ENCODE results near the gene TRPC4AP. TPM values are rescaled to one million over a fixed set of nuclear protein-coding genes. Genes with fewer than 3 reads are reported as not detected.

TRPC4AP gene
- total RNA-seq, 1 donor from 2014 or later = 52.2 TPM

Small RNA genes lying within 50 kb of the gene (small RNA-seq; reads per million reads assigned to genes)
- gene MIR499A (0.46 reads per million, percentile 34 among the genes with 10 or more reads in this experiment), gene RF00275 (not detected), gene RNU6-407P (not detected)

Other genes starting within 250 kb of the TRPC4AP start
- 13.5 TPM for gene GGT7, start 220.0 kb downstream of the TRPC4AP start, total RNA-seq
- gene ACSS2, start 216.2 kb downstream of the TRPC4AP start, total RNA-seq = 18.3 TPM
- gene GSS, start 137.0 kb downstream of the TRPC4AP start, total RNA-seq = 29.3 TPM
- not detected for gene MYH7B, start 136.9 kb downstream of the TRPC4AP start, total RNA-seq
- gene EDEM2, start 54.5 kb upstream of the TRPC4AP start, total RNA-seq = 11.0 TPM
- gene PROCR, start 79.3 kb upstream of the TRPC4AP start, total RNA-seq = 4.9 TPM
- gene MMP24, start 133.9 kb upstream of the TRPC4AP start, total RNA-seq = 102 TPM
- gene MMP24OS, start 185.3 kb upstream of the TRPC4AP start, total RNA-seq = 3.3 TPM
- 71.7 TPM for gene EIF6, start 192.0 kb upstream of the TRPC4AP start, total RNA-seq
- gene FAM83C, start 199.6 kb upstream of the TRPC4AP start, total RNA-seq = not detected

All from frontal cortex (tissue), 1 donor.